A673 (cell line): ENCODE measurements around the gene ROBO4. TPM values are rescaled to one million over a fixed set of nuclear protein-coding genes. Genes with fewer than 3 reads are reported as not detected.

ENCODE experiments used
- BruUV-seq: library from RNA; stranded (reverse); fragments of 400-500 nt; replicated peaks from 2 replicates; lab custom pipeline; 2021; lab: Mats Ljungman, UMichigan
- CTCF ChIA-PET: fragments of 300-600 bp; sonication (Branson Sonifier 250); formaldehyde crosslinking; loops from one replicate; lab custom pipeline; 2022; ENCODE audit warnings: antibody characterized with exemption; lab: Charles Lee
- POLR2A ChIA-PET: fragments of 300-600 bp; sonication (Branson Sonifier 250); formaldehyde crosslinking; loops from one replicate; lab custom pipeline; 2022; ENCODE audit warnings: antibody characterized with exemption; ENCODE audit not compliant: low non-redundant PET; lab: Charles Lee
- DNase-seq: peaks from one replicate; pipeline ENCODE4 v3.0.0-alpha.2; 2015; ENCODE audit warnings: low spot score
- H3K27ac ChIP-seq: fragments of 200-600 bp; sonication (generic); 2 replicates; pipeline ENCODE4 v1.5.1; 2016; ENCODE audit warnings: mixed run types, low read depth, mild to moderate bottlenecking, mixed read lengths, antibody characterized with exemption, low read length; ENCODE audit not compliant: poor library complexity, severe bottlenecking
- H3K27me3 ChIP-seq: fragments of 200-600 bp; sonication (generic); replicated peaks from 2 replicates; pipeline ENCODE4 v1.6.1; 2017; ENCODE audit warnings: mixed run types, low read depth, mild to moderate bottlenecking, mixed read lengths, antibody characterized with exemption, low read length; ENCODE audit not compliant: insufficient read depth, poor library complexity
- H3K36me3 ChIP-seq: fragments of 200-600 bp; sonication (generic); 2 replicates; pipeline ENCODE4 v1.6.1; 2016; ENCODE audit warnings: mixed run types, mild to moderate bottlenecking, mixed read lengths, antibody characterized with exemption, low read length; ENCODE audit not compliant: insufficient read depth, poor library complexity, severe bottlenecking
- H3K4me1 ChIP-seq: fragments of 200-600 bp; sonication (generic); 2 replicates; pipeline ENCODE4 v1.6.1; 2017; ENCODE audit warnings: mixed run types, mild to moderate bottlenecking, mixed read lengths, antibody characterized with exemption, low read length; ENCODE audit not compliant: insufficient read depth, poor library complexity, severe bottlenecking
- H3K4me3 ChIP-seq: fragments of 200-600 bp; sonication (generic); 2 replicates; pipeline ENCODE4 v1.5.1; 2016; ENCODE audit warnings: low read depth, mixed run types, mild to moderate bottlenecking, mixed read lengths, low read length; ENCODE audit not compliant: poor library complexity, severe bottlenecking
- H3K9me3 ChIP-seq: fragments of 200-600 bp; sonication (generic); 2 replicates; pipeline ENCODE4 v1.6.1; 2016; ENCODE audit warnings: mixed run types, low read depth, mild to moderate bottlenecking, mixed read lengths, antibody characterized with exemption, low read length; ENCODE audit not compliant: poor library complexity, severe bottlenecking
- CTCF ChIP-seq: fragments of 300-800, 200-600 bp; sonication (generic); conservative IDR thresholded peaks from 2 replicates; pipeline ENCODE4 v1.5.1; 2017; ENCODE audit warnings: low read depth, mild to moderate bottlenecking, antibody characterized with exemption, low read length, moderate library complexity, mixed read lengths
- EZH2 ChIP-seq: fragments of 200-600 bp; sonication (generic); IDR thresholded peaks from 2 replicates; pipeline ENCODE4 v1.6.1; 2017; ENCODE audit warnings: borderline replicate concordance, low read depth, mild to moderate bottlenecking, mixed read lengths, antibody characterized with exemption, low read length; ENCODE audit not compliant: poor library complexity, severe bottlenecking
- intact Hi-C: fragments of 100-400 bp; cut with micrococcal nuclease; formaldehyde crosslinking; loops from one replicate; pipeline ENCODE4 v1.10.0; 2022; ENCODE audit not compliant: unreplicated experiment
- total RNA-seq: library from RNA; stranded (reverse); gene quantifications from 2 replicates; pipeline ENCODE4 v1.2.3, GENCODE V29; 2021

The ROBO4 gene
- total RNA-seq, 1 experiment from 2014 or later, result not detected

- H3K27ac ChIP-seq, result no peak overlapping the region
- H3K4me1 ChIP-seq, result no peaks in the 10 kb centered on the region
- no TSS peak for BruUV-seq
- CTCF ChIA-PET, result no interaction called here
- no peaks in the 10 kb centered on the region for H3K9me3 ChIP-seq
- POLR2A ChIA-PET, result no interaction called here
- no peaks in the 10 kb centered on the region for H3K36me3 ChIP-seq
- no peak overlapping the region for H3K4me3 ChIP-seq
- H3K27me3 ChIP-seq, result peaks cover 23% of the 10 kb centered on the region
- no peak for DNase-seq
- TF ChIP-seq EZH2 (no peak), CTCF (no peak)
- intact Hi-C loops, result no loop called here
Observed at GRCh38 chr11:124891373-124891861, 6.2 kb downstream of the ROBO4 start.

- POLR2A ChIA-PET, result no interaction called here
- Histone ChIP-seq H3K36me3 (no peaks in the 10 kb centered on the region), H3K27me3 (peaks cover 28% of the 10 kb centered on the region), H3K4me3 (no peak overlapping the region), H3K9me3 (no peaks in the 10 kb centered on the region), H3K27ac (no peak overlapping the region), H3K4me1 (no peaks in the 10 kb centered on the region)
- no TSS peak for BruUV-seq
- intact Hi-C loops, result no loop called here
- TF ChIP-seq CTCF (no peak), EZH2 (no peak)
- DNase-seq, result no peak
- CTCF ChIA-PET, result interaction anchor here (1.1 kb wide), 1 partner anchor 14 kb away, joined by 3 read pairs; no protein-coding TSS in a partner anchor
Observed at GRCh38 chr11:124890683-124891372, 6.8 kb downstream of the ROBO4 start.

GRCh38 chr11:124890151-124890550 is 7.5 kb downstream of the ROBO4 start:
- POLR2A ChIA-PET, result no interaction called here
- no peak for DNase-seq
- TF ChIP-seq CTCF, result no peak
- TF ChIP-seq EZH2, result no peak
- Histone ChIP-seq H3K27ac (no peak overlapping the region), H3K4me3 (no peak overlapping the region), H3K36me3 (no peaks in the 10 kb centered on the region), H3K4me1 (no peaks in the 10 kb centered on the region), H3K9me3 (no peaks in the 10 kb centered on the region), H3K27me3 (peaks cover 28% of the 10 kb centered on the region)
- BruUV-seq, result no TSS peak
- intact Hi-C loops, result no loop called here
- CTCF ChIA-PET, result interaction anchor here (0.6 to 1.1 kb wide), 2 partner anchors 14 to 16 kb away, joined by 3 read pairs; no protein-coding TSS in a partner anchor
